NOMO-1 treated with dmso at 0.1 percent for 144 hours (cell line): ENCODE results near the gene TTL.
A peak's percentile ranks its signal among the peaks of the same experiment; 100 is the strongest.
"Not testable (repeated sequence)": the region's sequence is repeated elsewhere in the genome, so short reads cannot be mapped to it uniquely, and the experiment has no call there.

ENCODE experiments used
- DNase-seq: peaks from one replicate; lab custom pipeline; 2025; ENCODE audit not compliant: unreplicated experiment; lab: John Stamatoyannopoulos, UW

TTL gene

GRCh38 chr2:112519506-112519905, 37.5 kb downstream of the TTL start:
- no peak for DNase-seq

- DNase-seq: no peak
Measured at GRCh38 chr2:112520234-112520783, 38.4 kb downstream of the TTL start.

- DNase-seq: no peak
Measured at GRCh38 chr2:112523291-112523777, 41.4 kb downstream of the TTL start.

GRCh38 chr2:112524276-112524675, 42.3 kb downstream of the TTL start:
- not testable (repeated sequence) for DNase-seq

- DNase-seq: no peak
Measured at GRCh38 chr2:112528541-112528940, 46.6 kb downstream of the TTL start.

- peak; percentile 46 for DNase-seq
Measured at GRCh38 chr2:112529757-112530156, 47.8 kb downstream of the TTL start.

GRCh38 chr2:112530728-112531127, 48.8 kb downstream of the TTL start:
- DNase-seq: no peak

- no peak for DNase-seq
Measured at GRCh38 chr2:112534826-112535225, 52.9 kb downstream of the TTL start.

- not testable (repeated sequence) for DNase-seq
Measured at GRCh38 chr2:112536665-112537064, 54.7 kb downstream of the TTL start.

GRCh38 chr2:112539306-112539705, 57.4 kb downstream of the TTL start:
- no peak for DNase-seq

GRCh38 chr2:112540906-112541305, 59.0 kb downstream of the TTL start:
- DNase-seq: no peak

- peak; percentile 72 for DNase-seq
Measured at GRCh38 chr2:112541315-112542122, 59.6 kb downstream of the TTL start.

- DNase-seq: peak; percentile 77
Measured at GRCh38 chr2:112542123-112542983, 60.4 kb downstream of the TTL start, which contains the start of gene POLR1B. TSS of gene POLR1B (plus strand) at chr2:112542465. CDS start at chr2:112542495, 30 bp downstream.

GRCh38 chr2:112542984-112543661, 61.2 kb downstream of the TTL start:
- no peak for DNase-seq

GRCh38 chr2:112547333-112547732, 65.4 kb downstream of the TTL start:
- no peak for DNase-seq

- DNase-seq: no peak
Measured at GRCh38 chr2:112548980-112549379, 67.0 kb downstream of the TTL start.

GRCh38 chr2:112566104-112566503, 84.1 kb downstream of the TTL start:
- no peak for DNase-seq

- DNase-seq: not testable (repeated sequence)
Measured at GRCh38 chr2:112566508-112566907, 84.6 kb downstream of the TTL start.

GRCh38 chr2:112572005-112572404, 90.0 kb downstream of the TTL start:
- DNase-seq: peak; percentile 44

GRCh38 chr2:112577756-112578155, 95.8 kb downstream of the TTL start:
- no peak for DNase-seq

GRCh38 chr2:112579241-112579640, 97.3 kb downstream of the TTL start:
- no peak for DNase-seq
